HG03442 (cell line): ENCODE measurements around the gene MGLL.

Experiments
- ATAC-seq: cut with Tn5 transposase; IDR thresholded peaks from one replicate; pipeline ENCODE4 v1.9.1; 2021; ENCODE audit warnings: mild to moderate bottlenecking, moderate library complexity; ENCODE audit not compliant: unreplicated experiment

Gene MGLL

GRCh38 chr3:127730171-127730570, 92.1 kb downstream of the MGLL start:
- no peak for ATAC-seq

- no peak for ATAC-seq
Measured at GRCh38 chr3:127729556-127730056, 92.7 kb downstream of the MGLL start.

GRCh38 chr3:127728417-127729015, 93.8 kb downstream of the MGLL start:
- no peak for ATAC-seq

GRCh38 chr3:127726894-127727293, 95.4 kb downstream of the MGLL start:
- no peak for ATAC-seq

GRCh38 chr3:127723011-127723567, 99.2 kb downstream of the MGLL start:
- no peak for ATAC-seq

- no peak for ATAC-seq
Measured at GRCh38 chr3:127722091-127722784, 100.1 kb downstream of the MGLL start.

GRCh38 chr3:127720985-127721935, 101.1 kb downstream of the MGLL start:
- ATAC-seq: no peak

- no peak for ATAC-seq
Measured at GRCh38 chr3:127720161-127720823, 102.0 kb downstream of the MGLL start.

- ATAC-seq: no peak
Measured at GRCh38 chr3:127719369-127719768, 102.9 kb downstream of the MGLL start.

- no peak for ATAC-seq
Measured at GRCh38 chr3:127718916-127719290, 103.4 kb downstream of the MGLL start.

GRCh38 chr3:127718245-127718915, 103.9 kb downstream of the MGLL start:
- ATAC-seq: no peak

- ATAC-seq: no peak
Measured at GRCh38 chr3:127717357-127718244, 104.7 kb downstream of the MGLL start.

- ATAC-seq: no peak
Measured at GRCh38 chr3:127716384-127716783, 105.9 kb downstream of the MGLL start.

- no peak for ATAC-seq
Measured at GRCh38 chr3:127715532-127715931, 106.8 kb downstream of the MGLL start.

GRCh38 chr3:127714866-127715265, 107.4 kb downstream of the MGLL start:
- no peak for ATAC-seq

GRCh38 chr3:127714125-127714571, 108.2 kb downstream of the MGLL start:
- ATAC-seq: no peak

- no peak for ATAC-seq
Measured at GRCh38 chr3:127712881-127713771, 109.2 kb downstream of the MGLL start.

GRCh38 chr3:127712461-127712860, 109.9 kb downstream of the MGLL start:
- no peak for ATAC-seq
